ENCODE results near the gene RGS6. TPM values are rescaled to one million over a fixed set of nuclear protein-coding genes. Genes with fewer than 3 reads are reported as not detected.

RGS6 gene
- total RNA-seq, 1 experiment from 2014 or later: not detected

- Mint-ChIP-seq H3K27ac (ENCODE audit: unreplicated experiment) (no peak overlapping the region), H3K4me1 (ENCODE audit: low read depth, unreplicated experiment) (no peaks in the 10 kb centered on the region), H3K27me3 (ENCODE audit: unreplicated experiment) (peaks cover 77% of the 10 kb centered on the region), H3K9me3 (ENCODE audit: low read depth, unreplicated experiment) (no peaks in the 10 kb centered on the region), H3K4me3 (ENCODE audit: low read depth, unreplicated experiment) (no peak overlapping the region), H3K36me3 (ENCODE audit: insufficient read depth, unreplicated experiment) (no peaks in the 10 kb centered on the region)
- TF ChIP-seq CTCF (IDR thresholded peaks at IDR 0.05; ENCODE audit: unreplicated experiment): no peak
- intact Hi-C loops (cut with micrococcal nuclease; ENCODE audit: unreplicated experiment): no loop called here
- CTCF ChIA-PET: no interaction called here
- DNase-seq: no peak
- no TSS peak for BruUV-seq (replicated peaks)
Observed at GRCh38 chr14:71907793-71908515, 24.3 kb upstream of the RGS6 start.

GRCh38 chr14:71911669-71912068 lies 20.6 kb upstream of the RGS6 start:
- H3K27ac Mint-ChIP-seq (ENCODE audit: unreplicated experiment): no peak overlapping the region
- H3K27me3 Mint-ChIP-seq (ENCODE audit: unreplicated experiment): peaks cover 95% of the 10 kb centered on the region
- CTCF ChIA-PET: no interaction called here

GRCh38 chr14:71913342-71913741 lies 18.9 kb upstream of the RGS6 start:
- H3K27me3 Mint-ChIP-seq (ENCODE audit: unreplicated experiment): peaks cover 81% of the 10 kb centered on the region
- DNase-seq: no peak
- H3K4me3 Mint-ChIP-seq (ENCODE audit: low read depth, unreplicated experiment): no peak overlapping the region
- CTCF ChIA-PET: no interaction called here
- BruUV-seq (replicated peaks): no TSS peak
- no peaks in the 10 kb centered on the region for H3K36me3 Mint-ChIP-seq (ENCODE audit: insufficient read depth, unreplicated experiment)
- H3K9me3 Mint-ChIP-seq (ENCODE audit: low read depth, unreplicated experiment): no peaks in the 10 kb centered on the region
- no peak for TF ChIP-seq CTCF (IDR thresholded peaks at IDR 0.05; ENCODE audit: unreplicated experiment)
- H3K4me1 Mint-ChIP-seq (ENCODE audit: low read depth, unreplicated experiment): no peaks in the 10 kb centered on the region
- no peak overlapping the region for H3K27ac Mint-ChIP-seq (ENCODE audit: unreplicated experiment)
- intact Hi-C loops (cut with micrococcal nuclease; ENCODE audit: unreplicated experiment): no loop called here

More at GRCh38 chr14:71911669-71912068, 20.6 kb upstream of the RGS6 start:
- Mint-ChIP-seq H3K9me3 (ENCODE audit: low read depth, unreplicated experiment) (no peaks in the 10 kb centered on the region), H3K36me3 (ENCODE audit: insufficient read depth, unreplicated experiment) (no peaks in the 10 kb centered on the region), H3K4me1 (ENCODE audit: low read depth, unreplicated experiment) (no peaks in the 10 kb centered on the region), H3K4me3 (ENCODE audit: low read depth, unreplicated experiment) (no peak overlapping the region)
- intact Hi-C loops (cut with micrococcal nuclease; ENCODE audit: unreplicated experiment): no loop called here
- no peak for TF ChIP-seq CTCF (IDR thresholded peaks at IDR 0.05; ENCODE audit: unreplicated experiment)
- no peak for DNase-seq
- BruUV-seq (replicated peaks): no TSS peak

- no peaks in the 10 kb centered on the region for H3K4me1 Mint-ChIP-seq (ENCODE audit: low read depth, unreplicated experiment)
- BruUV-seq (replicated peaks): no TSS peak
- peaks cover 72% of the 10 kb centered on the region for H3K27me3 Mint-ChIP-seq (ENCODE audit: unreplicated experiment)
- DNase-seq: no peak
- H3K9me3 Mint-ChIP-seq (ENCODE audit: low read depth, unreplicated experiment): peaks cover 3% of the 10 kb centered on the region
- H3K27ac Mint-ChIP-seq (ENCODE audit: unreplicated experiment): no peak overlapping the region
- no peak overlapping the region for H3K4me3 Mint-ChIP-seq (ENCODE audit: low read depth, unreplicated experiment)
- intact Hi-C loops (cut with micrococcal nuclease; ENCODE audit: unreplicated experiment): no loop called here
- no peaks in the 10 kb centered on the region for H3K36me3 Mint-ChIP-seq (ENCODE audit: insufficient read depth, unreplicated experiment)
- TF ChIP-seq CTCF (IDR thresholded peaks at IDR 0.05; ENCODE audit: unreplicated experiment): no peak
- CTCF ChIA-PET: no interaction called here
Observed at GRCh38 chr14:71918955-71919354, 13.3 kb upstream of the RGS6 start.
